Keratinocyte (primary cell): ENCODE results near the gene LTN1. TPM values are rescaled to one million over a fixed set of nuclear protein-coding genes. Genes with fewer than 3 reads are reported as not detected.

Source experiments
- DNase-seq: peaks from one replicate; pipeline ENCODE4 v3.0.0-alpha.2; 2011; ENCODE audit warnings: low read depth, missing footprints, low spot score
- FAIRE-seq: peaks from 2 replicates; lab custom pipeline; 2011; peaks lifted over from hg19 to GRCh38; lab: Jason Lieb, UNC
- H2AFZ ChIP-seq: 2 replicates; pipeline ENCODE4 v1.6.0; 2012; ENCODE audit warnings: low read length, control low read depth, inconsistent platforms; ENCODE audit not compliant: control insufficient read depth
- H3K27ac ChIP-seq: 2 replicates; pipeline ENCODE4 v1.5.1; 2011; ENCODE audit warnings: low read length; ENCODE audit not compliant: control insufficient read depth, insufficient read depth
- H3K27me3 ChIP-seq: 3 replicates; pipeline ENCODE4 v1.6.0; 2011; ENCODE audit warnings: low read length; ENCODE audit not compliant: control insufficient read depth, insufficient read depth; ENCODE audit errors: extremely low read depth
- H3K36me3 ChIP-seq, 2 experiments: 2 replicates in 1 of 2; 3 replicates in 1 of 2; pipeline ENCODE4 v1.5.1; 2011; ENCODE audit warnings: low read length in 2 of 2, mild to moderate bottlenecking in 1 of 2; ENCODE audit not compliant: control insufficient read depth in 2 of 2, insufficient read depth in 2 of 2; ENCODE audit errors: extremely low read depth in 1 of 2
- H3K4me1 ChIP-seq: 3 replicates; pipeline ENCODE4 v1.5.1; 2011; ENCODE audit warnings: low read length; ENCODE audit not compliant: control insufficient read depth, insufficient read depth; ENCODE audit errors: extremely low read depth
- H3K4me2 ChIP-seq: 3 replicates; pipeline ENCODE4 v1.6.0; 2011; ENCODE audit warnings: low read depth, low read length; ENCODE audit not compliant: control insufficient read depth, insufficient read depth; ENCODE audit errors: extremely low read depth
- H3K4me3 ChIP-seq, 3 experiments: fragments of 200-600 bp in 1 of 3; sonication (generic) in 1 of 3; 2 replicates in 2 of 3; 3 replicates in 1 of 3; pipeline ENCODE4 v1.5.1; 2011 to 2016; ENCODE audit warnings: low read length in 3 of 3, mild to moderate bottlenecking in 3 of 3, control low read depth in 2 of 3, inconsistent platforms in 1 of 3, low read depth in 1 of 3, mixed read lengths in 1 of 3, mixed run types in 1 of 3, moderate library complexity in 1 of 3; ENCODE audit not compliant: control insufficient read depth in 2 of 3, insufficient read depth in 2 of 3; ENCODE audit errors: extremely low read depth in 1 of 3
- H3K79me2 ChIP-seq: 2 replicates; pipeline ENCODE4 v1.6.0; 2012; ENCODE audit warnings: low read length; ENCODE audit not compliant: control insufficient read depth, insufficient read depth
- H3K9ac ChIP-seq: 3 replicates; pipeline ENCODE4 v1.6.0; 2011; ENCODE audit warnings: low read length; ENCODE audit not compliant: control insufficient read depth, insufficient read depth; ENCODE audit errors: extremely low read depth
- H3K9me1 ChIP-seq: 3 replicates; pipeline ENCODE4 v1.6.0; 2011; ENCODE audit warnings: low read length; ENCODE audit not compliant: control insufficient read depth, insufficient read depth; ENCODE audit errors: extremely low read depth
- H3K9me3 ChIP-seq: 2 replicates; pipeline ENCODE4 v1.5.1; 2012; ENCODE audit warnings: low read depth, low read length; ENCODE audit not compliant: control insufficient read depth
- H4K20me1 ChIP-seq: 3 replicates; pipeline ENCODE4 v1.6.0; 2011; ENCODE audit warnings: low read length; ENCODE audit not compliant: control insufficient read depth, insufficient read depth; ENCODE audit errors: extremely low read depth
- EZH2 ChIP-seq: IDR thresholded peaks from one replicate; pipeline ENCODE4 v1.6.1; 2012; ENCODE audit warnings: inconsistent platforms, mild to moderate bottlenecking, low read length, moderate library complexity
- dilution Hi-C: fragments of 300-500 bp; cut with MboI; formaldehyde crosslinking; loops from one replicate; pipeline ENCODE4 v1.7.0; 2020; ENCODE audit warnings: low sequenced_read_pairs; ENCODE audit not compliant: extremely low pct_ligation_motif_present
- polyA plus RNA-seq, 5 experiments: library from polyadenylated mRNA; depleted of rRNA in 3 of 5; stranded (reverse) in 3 of 5; stranded (forward) in 1 of 5; unstranded in 1 of 5; fragments of >200 nt; gene quantifications; 1 replicate in 1 of 5; 2 replicates in 3 of 5; 3 replicates in 1 of 5; pipeline versions ENCODE4 v1.2.1 to v1.2.3, GENCODE V29; 2011 to 2012; ENCODE audit warnings: missing spikeins in 2 of 5, low read depth in 1 of 5, low replicate concordance in 1 of 5
- TF ChIP-seq, protein P1 (sequence below), 3 experiments: IDR thresholded peaks in 1 of 3; conservative IDR thresholded peaks in 1 of 3; optimal IDR thresholded peaks in 1 of 3; 2 replicates in 2 of 3; 3 replicates in 1 of 3; pipeline versions ENCODE3 to v1.5.1; 2011; ENCODE audit warnings: low read length in 3 of 3, mild to moderate bottlenecking in 3 of 3, moderate library complexity in 2 of 3, control low read depth in 1 of 3, inconsistent platforms in 1 of 3; ENCODE audit not compliant: insufficient read depth in 2 of 3; ENCODE audit errors: extremely low read depth in 1 of 3

The LTN1 gene
- polyA plus RNA-seq, 1 donor (not counting 4 experiments of a cell fraction or from before 2014, with no cell fraction given), result 15.8 TPM

DNA sequence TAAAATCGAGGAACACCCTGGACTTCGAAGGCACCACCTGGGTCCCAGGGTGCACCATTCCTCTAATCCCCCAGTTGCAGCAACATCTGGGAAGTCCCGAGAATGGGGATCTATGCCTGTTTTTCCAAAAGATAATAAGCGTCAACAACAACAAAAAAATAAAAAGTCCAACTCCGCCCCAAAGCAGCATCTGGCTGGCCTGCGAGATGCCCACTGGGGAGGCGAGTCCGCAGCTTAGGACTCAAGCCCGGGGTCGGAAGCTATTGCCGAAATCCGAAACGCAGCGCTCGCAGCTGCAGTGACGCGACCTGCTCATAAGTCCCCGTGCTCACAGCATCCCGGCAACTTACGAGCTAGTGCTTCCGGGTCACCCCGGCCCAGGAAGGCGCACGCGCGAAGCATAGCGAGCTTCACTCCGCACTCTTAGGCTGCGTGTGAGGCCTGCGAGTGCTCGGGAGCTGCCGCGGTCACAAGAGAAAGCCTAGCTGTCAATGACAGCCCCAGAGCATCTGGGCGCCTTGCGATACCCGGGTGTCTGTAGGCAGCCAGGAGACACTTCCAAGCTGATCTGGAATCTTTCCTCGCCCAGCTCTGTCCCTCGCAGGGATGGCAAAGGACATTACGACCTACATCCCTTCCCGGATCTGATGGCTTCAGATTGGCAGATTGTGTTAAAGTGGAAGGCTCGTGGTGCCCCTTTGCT is 9.9 kb upstream of the LTN1 start:
- TF ChIP-seq EZH2, result no peak
- TF ChIP-seq, protein P1, sequence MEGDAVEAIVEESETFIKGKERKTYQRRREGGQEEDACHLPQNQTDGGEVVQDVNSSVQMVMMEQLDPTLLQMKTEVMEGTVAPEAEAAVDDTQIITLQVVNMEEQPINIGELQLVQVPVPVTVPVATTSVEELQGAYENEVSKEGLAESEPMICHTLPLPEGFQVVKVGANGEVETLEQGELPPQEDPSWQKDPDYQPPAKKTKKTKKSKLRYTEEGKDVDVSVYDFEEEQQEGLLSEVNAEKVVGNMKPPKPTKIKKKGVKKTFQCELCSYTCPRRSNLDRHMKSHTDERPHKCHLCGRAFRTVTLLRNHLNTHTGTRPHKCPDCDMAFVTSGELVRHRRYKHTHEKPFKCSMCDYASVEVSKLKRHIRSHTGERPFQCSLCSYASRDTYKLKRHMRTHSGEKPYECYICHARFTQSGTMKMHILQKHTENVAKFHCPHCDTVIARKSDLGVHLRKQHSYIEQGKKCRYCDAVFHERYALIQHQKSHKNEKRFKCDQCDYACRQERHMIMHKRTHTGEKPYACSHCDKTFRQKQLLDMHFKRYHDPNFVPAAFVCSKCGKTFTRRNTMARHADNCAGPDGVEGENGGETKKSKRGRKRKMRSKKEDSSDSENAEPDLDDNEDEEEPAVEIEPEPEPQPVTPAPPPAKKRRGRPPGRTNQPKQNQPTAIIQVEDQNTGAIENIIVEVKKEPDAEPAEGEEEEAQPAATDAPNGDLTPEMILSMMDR (optimal IDR thresholded peaks at IDR 0.05 in 1 of 3, IDR thresholded peaks at IDR 0.05 in 1 of 3, conservative IDR thresholded peaks at IDR 0.05 in 1 of 3; ENCODE audit: extremely low read depth in 1 of 3, insufficient read depth in 2 of 3, low read length in 3 of 3), result no peak
- H3K4me1 ChIP-seq, result peaks cover 7% of the 10 kb centered on the region
- peak overlapping the region; percentile 96 for H2AFZ ChIP-seq
- H3K4me2 ChIP-seq, result peak overlapping the region; percentile 95
- H3K27me3 ChIP-seq, result no peaks in the 10 kb centered on the region
- H3K9ac ChIP-seq, result peak overlapping the region; percentile 97
- FAIRE-seq, result peak; percentile 92
- peak; percentile 73 for DNase-seq
- no peaks in the 10 kb centered on the region for H3K9me1 ChIP-seq
- peak overlapping the region; percentile 51 to 95 (median 81) for H3K4me3 ChIP-seq
- no peaks in the 10 kb centered on the region for H4K20me1 ChIP-seq
- dilution Hi-C loops, result no loop called here
- H3K9me3 ChIP-seq, result no peaks in the 10 kb centered on the region
- H3K79me2 ChIP-seq, result no peaks in the 10 kb centered on the region
- H3K36me3 ChIP-seq, result no peaks in the 10 kb centered on the region
- peak overlapping the region; percentile 95 for H3K27ac ChIP-seq

DNA sequence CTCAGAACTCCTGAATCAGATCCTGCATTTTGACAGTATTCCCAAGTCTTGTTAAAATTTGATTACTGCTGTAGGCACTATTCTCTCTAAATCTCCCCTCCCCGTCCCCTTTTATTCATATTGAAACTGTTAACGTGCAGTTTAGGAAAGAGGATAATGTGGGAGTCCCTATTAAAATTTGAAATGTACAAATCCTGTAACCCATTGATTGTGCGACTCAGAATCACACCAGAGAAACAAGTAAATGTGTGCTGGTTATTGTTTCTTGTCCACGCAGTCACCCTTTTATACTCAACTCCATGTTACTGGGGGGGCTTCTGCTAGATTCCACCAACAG is 584 bp upstream of the LTN1 start:
- H4K20me1 ChIP-seq, result no peaks in the 10 kb centered on the region
- H3K9me1 ChIP-seq, result no peaks in the 10 kb centered on the region
- no peaks in the 10 kb centered on the region for H3K27me3 ChIP-seq
- peaks cover 40% of the 10 kb centered on the region for H3K79me2 ChIP-seq
- DNase-seq, result no peak
- H3K4me3 ChIP-seq, result peak overlapping the region; percentile 67 to 94 (median 87)
- H3K9me3 ChIP-seq, result no peaks in the 10 kb centered on the region
- TF ChIP-seq EZH2, result no peak
- TF ChIP-seq, protein P1 (optimal IDR thresholded peaks at IDR 0.05 in 1 of 3, IDR thresholded peaks at IDR 0.05 in 1 of 3, conservative IDR thresholded peaks at IDR 0.05 in 1 of 3; ENCODE audit: extremely low read depth in 1 of 3, insufficient read depth in 2 of 3, low read length in 3 of 3), result no peak
- H3K27ac ChIP-seq, result peak overlapping the region; percentile 81
- dilution Hi-C loops, result no loop called here
- no peak for FAIRE-seq
- H3K9ac ChIP-seq, result peak overlapping the region; percentile 91
- H3K4me1 ChIP-seq, result peaks cover 19% of the 10 kb centered on the region
- H2AFZ ChIP-seq, result peak overlapping the region; percentile 93
- H3K36me3 ChIP-seq, result peaks cover 0 to 6% of the 10 kb centered on the region in 2 experiments
- H3K4me2 ChIP-seq, result peak overlapping the region; percentile 90
